Neural progenitor cell (in vitro differentiated cells): ENCODE data around the gene FALEC. TPM values are rescaled to one million over a fixed set of nuclear protein-coding genes. Genes with fewer than 3 reads are reported as not detected.
A peak's percentile ranks its signal among the peaks of the same experiment; 100 is the strongest.
"Not testable (repeated sequence)": the region's sequence is repeated elsewhere in the genome, so short reads cannot be mapped to it uniquely, and the experiment has no call there.

Experiments used
- DNase-seq: peaks from one replicate; pipeline ENCODE4 v3.0.0-alpha.2; 2016; ENCODE audit warnings: low spot score
- H2AFZ ChIP-seq: fragments of 200-600 bp; sonication (generic); replicated peaks from 2 replicates; pipeline ENCODE4 v1.6.1; 2016; ENCODE audit warnings: antibody characterized with exemption
- H3F3A ChIP-seq: fragments of 200-600 bp; sonication (generic); 2 replicates; pipeline ENCODE4 v1.6.1; 2016; ENCODE audit warnings: antibody characterized with exemption, low read depth
- H3K27ac ChIP-seq: fragments of 200-600 bp; sonication (generic); 2 replicates; pipeline ENCODE4 v1.5.1; 2016; ENCODE audit warnings: mild to moderate bottlenecking
- H3K27me3 ChIP-seq: fragments of 200-600 bp; sonication (generic); 2 replicates; pipeline ENCODE4 v1.6.1; 2016; ENCODE audit warnings: mild to moderate bottlenecking, moderate library complexity
- H3K36me3 ChIP-seq: fragments of 200-600 bp; sonication (generic); 2 replicates; pipeline ENCODE4 v1.5.1; 2016
- H3K4me1 ChIP-seq: fragments of 200-600 bp; sonication (generic); 2 replicates; pipeline ENCODE4 v1.6.1; 2016; ENCODE audit warnings: mixed run types
- H3K4me2 ChIP-seq: fragments of 200-600 bp; sonication (generic); 2 replicates; pipeline ENCODE4 v1.6.1; 2016
- H3K4me3 ChIP-seq: fragments of 200-600 bp; sonication (generic); 2 replicates; pipeline ENCODE4 v1.5.1; 2016
- H3K79me2 ChIP-seq: fragments of 200-600 bp; sonication (generic); 2 replicates; pipeline ENCODE4 v1.6.1; 2016; ENCODE audit warnings: low read depth
- H3K9ac ChIP-seq: fragments of 200-600 bp; sonication (generic); 2 replicates; pipeline ENCODE4 v1.6.1; 2016
- H3K9me3 ChIP-seq: fragments of 200-600 bp; sonication (generic); 2 replicates; pipeline ENCODE4 v1.5.1; 2016; ENCODE audit warnings: low read depth
- H4K20me1 ChIP-seq: fragments of 200-600 bp; sonication (generic); 2 replicates; pipeline ENCODE4 v1.6.1; 2016; ENCODE audit warnings: low read depth
- H3K27ac Mint-ChIP-seq: 3 replicates; pipeline ENCODE4 v1.8.0; 2021; ENCODE audit warnings: mixed read lengths
- H3K27me3 Mint-ChIP-seq: 2 replicates; pipeline ENCODE4 v1.8.0; 2022; ENCODE audit warnings: low read depth, mild to moderate bottlenecking, inconsistent platforms, moderate library complexity, mixed read lengths; ENCODE audit not compliant: insufficient read depth
- H3K36me3 Mint-ChIP-seq: 3 replicates; pipeline ENCODE4 v1.8.0; 2021; ENCODE audit warnings: mixed read lengths
- H3K4me1 Mint-ChIP-seq: 3 replicates; pipeline ENCODE4 v1.8.0; 2021; ENCODE audit warnings: mixed read lengths
- H3K4me3 Mint-ChIP-seq: 3 replicates; pipeline ENCODE4 v1.8.0; 2021; ENCODE audit warnings: mild to moderate bottlenecking, moderate library complexity, mixed read lengths
- H3K9me3 Mint-ChIP-seq: 3 replicates; pipeline ENCODE4 v1.8.0; 2020; ENCODE audit warnings: mixed read lengths
- CTCF ChIP-seq: fragments of 200-600 bp; sonication (generic); IDR thresholded peaks from 2 replicates; pipeline ENCODE4 v1.5.1; 2017; ENCODE audit warnings: antibody characterized with exemption, mild to moderate bottlenecking
- EZH2 ChIP-seq: fragments of 200-600 bp; sonication (generic); IDR thresholded peaks from 2 replicates; pipeline ENCODE4 v1.6.1; 2017; ENCODE audit warnings: antibody characterized with exemption, mild to moderate bottlenecking, moderate library complexity
- EZH2phosphoT487 ChIP-seq: fragments of 200-600 bp; sonication (generic); IDR thresholded peaks from 2 replicates; pipeline ENCODE4 v1.6.1; 2017; ENCODE audit warnings: antibody characterized with exemption
- total RNA-seq: library from RNA; depleted of rRNA; stranded (reverse); fragments of >200 nt; gene quantifications from 2 replicates; pipeline ENCODE4 v1.2.3, GENCODE V29; 2015; ENCODE audit warnings: low replicate concordance

Gene FALEC
- total RNA-seq, 1 donor from 2014 or later: not detected

- H4K20me1 ChIP-seq: peaks cover 19% of the 10 kb centered on the region
- no peak overlapping the region for H2AFZ ChIP-seq
- Mint-ChIP-seq H3K4me3 (peak overlapping the region; percentile 67), H3K27me3 (peaks cover 2% of the 10 kb centered on the region), H3K36me3 (peaks cover 15% of the 10 kb centered on the region), H3K9me3 (no peaks in the 10 kb centered on the region), H3K4me1 (peaks cover 47% of the 10 kb centered on the region), H3K27ac (peak overlapping the region; percentile 98)
- H3K27me3 ChIP-seq: no peaks in the 10 kb centered on the region
- TF ChIP-seq EZH2phosphoT487: no peak
- no peak for TF ChIP-seq EZH2
- TF ChIP-seq CTCF: no peak
- H3K4me1 ChIP-seq: peaks cover 33% of the 10 kb centered on the region
- peak overlapping the region; percentile 2 for H3K4me3 ChIP-seq
- DNase-seq: peak; percentile 38
- H3K27ac ChIP-seq: peak overlapping the region; percentile 100
- H3K9me3 ChIP-seq: no peaks in the 10 kb centered on the region
- peak overlapping the region; percentile 62 for H3K9ac ChIP-seq
- H3K4me2 ChIP-seq: peak overlapping the region; percentile 82
- H3F3A ChIP-seq: peaks cover 68% of the 10 kb centered on the region
- H3K79me2 ChIP-seq: peaks cover 92% of the 10 kb centered on the region
- H3K36me3 ChIP-seq: no peaks in the 10 kb centered on the region
Observed at GRCh38 chr1:150568594-150568966, 53.0 kb downstream of the FALEC start.

GRCh38 chr1:150572918-150573647, 57.5 kb downstream of the FALEC start:
- H3K27ac Mint-ChIP-seq: no peak overlapping the region
- H3K9me3 Mint-ChIP-seq: no peaks in the 10 kb centered on the region
- peaks cover 52% of the 10 kb centered on the region for H3K4me1 Mint-ChIP-seq
- peaks cover 38% of the 10 kb centered on the region for H3K4me1 ChIP-seq
- H3K27me3 Mint-ChIP-seq: no peaks in the 10 kb centered on the region
- H3K4me3 ChIP-seq: no peak overlapping the region
- no peak overlapping the region for H2AFZ ChIP-seq
- DNase-seq: no peak
- peaks cover 64% of the 10 kb centered on the region for H4K20me1 ChIP-seq
- TF ChIP-seq EZH2 (no peak), CTCF (no peak), EZH2phosphoT487 (no peak)
- no peaks in the 10 kb centered on the region for H3K27me3 ChIP-seq
- peaks cover 30% of the 10 kb centered on the region for H3K36me3 ChIP-seq
- no peak overlapping the region for H3K4me3 Mint-ChIP-seq
- H3K9ac ChIP-seq: no peak overlapping the region
- H3K36me3 Mint-ChIP-seq: peaks cover 48% of the 10 kb centered on the region
- H3F3A ChIP-seq: peaks cover 93% of the 10 kb centered on the region
- H3K9me3 ChIP-seq: no peaks in the 10 kb centered on the region
- no peak overlapping the region for H3K27ac ChIP-seq
- H3K4me2 ChIP-seq: no peak overlapping the region
- peaks cover 97% of the 10 kb centered on the region for H3K79me2 ChIP-seq

GRCh38 chr1:150573648-150574071, 58.1 kb downstream of the FALEC start:
- not testable (repeated sequence) for DNase-seq
- peaks cover 53% of the 10 kb centered on the region for H3K36me3 Mint-ChIP-seq
- H3K4me1 ChIP-seq: peaks cover 35% of the 10 kb centered on the region

More at GRCh38 chr1:150573648-150574071, 58.1 kb downstream of the FALEC start:
- H2AFZ ChIP-seq, H3K9ac ChIP-seq, H3K27me3 Mint-ChIP-seq, H3K4me3 ChIP-seq, H3K9me3 Mint-ChIP-seq, H3K27me3 ChIP-seq, H3K4me3 Mint-ChIP-seq, H3K27ac ChIP-seq, H3K9me3 ChIP-seq, H3K27ac Mint-ChIP-seq, H3K4me2 ChIP-seq: not testable (repeated sequence)
- peaks cover 70% of the 10 kb centered on the region for H4K20me1 ChIP-seq
- H3K4me1 Mint-ChIP-seq: peaks cover 46% of the 10 kb centered on the region
- H3F3A ChIP-seq: peaks cover 93% of the 10 kb centered on the region
- H3K36me3 ChIP-seq: peaks cover 30% of the 10 kb centered on the region
- peaks cover 100% of the 10 kb centered on the region for H3K79me2 ChIP-seq
